CD4-positive, alpha-beta T cell (primary cell): Measurements from ENCODE around the gene TMEM107. TPM values are rescaled to one million over a fixed set of nuclear protein-coding genes. Genes with fewer than 3 reads are reported as not detected.
A peak's percentile ranks its signal among the peaks of the same experiment; 100 is the strongest.

ENCODE experiments used
- ATAC-seq: fragments of 200-7000 bp; cut with Tn5 transposase; one replicate; pipeline ENCODE4 v1.10.0; 2022; ENCODE audit warnings: mild to moderate bottlenecking; ENCODE audit not compliant: poor library complexity
- CTCF ChIA-PET: fragments of 350-600 bp; sonication (Branson Sonifier 250); formaldehyde crosslinking; loops from one replicate; lab custom pipeline; 2021; ENCODE audit warnings: antibody characterized with exemption, inconsistent platforms; lab: Charles Lee
- POLR2A ChIA-PET: fragments of 350-600 bp; sonication (Branson Sonifier 250); formaldehyde crosslinking; loops from one replicate; lab custom pipeline; 2021; ENCODE audit warnings: antibody characterized with exemption, inconsistent platforms; lab: Charles Lee
- DNase-seq, 14 experiments: peaks; one replicate each; pipeline ENCODE4 v3.0.0-alpha.2; 2013 to 2020; ENCODE audit warnings: mixed read lengths in 2 of 14
- H3K27ac ChIP-seq, 2 donors: one replicate each; pipeline versions ENCODE4 v1.5.1 to v1.7.0; 2013; ENCODE audit warnings: low read length in 2 of 2, low read depth in 1 of 2, mild to moderate bottlenecking in 1 of 2
- H3K27me3 ChIP-seq, 2 experiments: 1 replicate in 1 of 2; 2 replicates in 1 of 2; pipeline versions ENCODE4 v1.6.1 to v1.7.0; 2013; ENCODE audit warnings: low read length in 2 of 2, control low read depth in 1 of 2, mild to moderate bottlenecking in 1 of 2, moderate library complexity in 1 of 2; ENCODE audit not compliant: insufficient read depth in 2 of 2, control insufficient read depth in 1 of 2
- H3K36me3 ChIP-seq: one replicate; pipeline ENCODE4 v1.6.1; 2013; ENCODE audit warnings: low read length, control low read depth; ENCODE audit not compliant: insufficient read depth
- H3K4me1 ChIP-seq: one replicate; pipeline ENCODE4 v1.6.1; 2013; ENCODE audit warnings: low read length, control low read depth; ENCODE audit not compliant: insufficient read depth
- H3K4me3 ChIP-seq: one replicate; pipeline ENCODE4 v1.5.1; 2013; ENCODE audit warnings: mild to moderate bottlenecking, low read length, moderate library complexity
- H3K9me3 ChIP-seq, 2 experiments: 1 replicate in 1 of 2; 2 replicates in 1 of 2; pipeline versions ENCODE4 v1.6.1 to v1.7.0; 2013; ENCODE audit warnings: low read length in 2 of 2, mild to moderate bottlenecking in 2 of 2, control low read depth in 1 of 2, moderate library complexity in 1 of 2; ENCODE audit not compliant: control insufficient read depth in 1 of 2, insufficient read depth in 1 of 2
- H3K27ac Mint-ChIP-seq: one replicate; pipeline ENCODE4 v1.8.0; 2020; ENCODE audit warnings: mixed read lengths
- H3K27me3 Mint-ChIP-seq: one replicate; pipeline ENCODE4 v1.8.0; 2021; ENCODE audit warnings: mixed read lengths
- H3K36me3 Mint-ChIP-seq: one replicate; pipeline ENCODE4 v1.8.0; 2021; ENCODE audit warnings: low read depth, mixed read lengths
- H3K4me1 Mint-ChIP-seq: one replicate; pipeline ENCODE4 v1.8.0; 2021; ENCODE audit warnings: low read depth, mixed read lengths
- H3K4me3 Mint-ChIP-seq: one replicate; pipeline ENCODE4 v1.8.0; 2020; ENCODE audit warnings: mild to moderate bottlenecking, mixed read lengths
- H3K9me3 Mint-ChIP-seq: one replicate; pipeline ENCODE4 v1.8.0; 2020; ENCODE audit warnings: mixed read lengths
- CTCF ChIP-seq: fragments of 200-600 bp; IDR thresholded peaks from one replicate; pipeline ENCODE4 v1.8.0; 2022; ENCODE audit warnings: antibody characterized with exemption, mild to moderate bottlenecking
- intact Hi-C, 2 experiments: fragments of 100-400 bp; cut with DNase I in 1 of 2; cut with micrococcal nuclease in 1 of 2; formaldehyde crosslinking; loops; one replicate each; pipeline versions ENCODE4 v1.15.1 to v1.9.0; 2023 to 2025; cut with DNase I, micrococcal nuclease
- total RNA-seq, 174 experiments: library from RNA in 2 of 174; stranded (reverse) in 2 of 174; gene quantifications; one replicate each; pipeline ENCODE4 v1.2.3 and lab custom pipeline; 2021 to 2026

TMEM107 gene
- total RNA-seq, 2 experiments from 2014 or later: 12.2 to 12.9 TPM

- TF ChIP-seq CTCF: no peak
- no peaks in the 10 kb centered on the region for H3K36me3 Mint-ChIP-seq
- DNase-seq (peak; percentile 84 to 97 (median 90)), ATAC-seq (peak; percentile 100)
- intact Hi-C loops: loop anchor here (1.0 to 5.0 kb wide), 2 partner anchors 12 to 37 kb away; partner anchors contain the start of genes CTC1 (in 2 of the 2) and PFAS (in 2 of the 2)
- peak within 1 kb of the TSS; percentile 40 to 50 for H3K27ac ChIP-seq
- H3K4me3 Mint-ChIP-seq: peak within 1 kb of the TSS; percentile 90
- peaks cover 19% of the 10 kb centered on the region for H3K4me1 Mint-ChIP-seq
- H3K27me3 ChIP-seq: no peaks in the 10 kb centered on the region
- POLR2A ChIA-PET: interaction anchor here (0.6 to 8.7 kb wide), 16 partner anchors 9 to 91 kb away, joined by 3 to 109 read pairs (median 8); partner anchors contain the start of genes BORCS6, CTC1 and PFAS
- H3K36me3 ChIP-seq: no peaks in the 10 kb centered on the region
- H3K9me3 Mint-ChIP-seq: no peaks in the 10 kb centered on the region
- CTCF ChIA-PET: interaction anchor here (0.6 to 1.8 kb wide), 8 partner anchors 11 to 693 kb away, joined by 3 to 6 read pairs (median 4); partner anchors contain the start of gene CTC1
- H3K9me3 ChIP-seq: no peaks in the 10 kb centered on the region
- H3K27ac Mint-ChIP-seq: peak within 1 kb of the TSS; percentile 27
- peaks cover 16% of the 10 kb centered on the region for H3K4me1 ChIP-seq
- no peaks in the 10 kb centered on the region for H3K27me3 Mint-ChIP-seq
- H3K4me3 ChIP-seq: peak within 1 kb of the TSS; percentile 76
Measured at GRCh38 chr17:8209907-8210760, 34.0 kb upstream of the TMEM107 start, which contains the start of gene AURKB. TSS of gene AURKB (minus strand) at chr17:8210575. CDS start at chr17:8210224, 351 bp downstream.

- Mint-ChIP-seq H3K9me3 (no peaks in the 10 kb centered on the region), H3K36me3 (no peaks in the 10 kb centered on the region), H3K4me3 (no peak overlapping the region), H3K27ac (no peak overlapping the region), H3K27me3 (no peaks in the 10 kb centered on the region), H3K4me1 (peaks cover 17% of the 10 kb centered on the region)
- DNase-seq (no peak), ATAC-seq (no peak)
- intact Hi-C loops: no loop called here
- Histone ChIP-seq H3K27me3 (no peaks in the 10 kb centered on the region), H3K9me3 (no peaks in the 10 kb centered on the region), H3K4me1 (peaks cover 16% of the 10 kb centered on the region), H3K27ac (no peak overlapping the region), H3K36me3 (no peaks in the 10 kb centered on the region), H3K4me3 (no peak overlapping the region)
- no peak for TF ChIP-seq CTCF
- CTCF ChIA-PET: no interaction called here
- POLR2A ChIA-PET: interaction anchor here (1.3 to 8.7 kb wide), 2 partner anchors 16 to 41 kb away, joined by 5 to 109 read pairs; partner anchors contain the start of gene CTC1
Measured at GRCh38 chr17:8206536-8206935, 30.4 kb upstream of the TMEM107 start.

- ChIA-PET CTCF (interaction anchor here (0.5 kb wide), 1 partner anchor 20 kb away, joined by 3 read pairs; no protein-coding TSS in a partner anchor), POLR2A (interaction anchor here (8.7 kb wide), 1 partner anchor 17 kb away, joined by 109 read pairs; no protein-coding TSS in a partner anchor)
- Mint-ChIP-seq H3K9me3 (no peaks in the 10 kb centered on the region), H3K4me3 (no peak overlapping the region), H3K36me3 (no peaks in the 10 kb centered on the region), H3K4me1 (peaks cover 7% of the 10 kb centered on the region), H3K27me3 (no peaks in the 10 kb centered on the region), H3K27ac (no peak overlapping the region)
- Histone ChIP-seq H3K27ac (no peak overlapping the region), H3K9me3 (no peaks in the 10 kb centered on the region), H3K36me3 (no peaks in the 10 kb centered on the region), H3K27me3 (no peaks in the 10 kb centered on the region), H3K4me3 (no peak overlapping the region), H3K4me1 (peaks cover 8% of the 10 kb centered on the region)
- DNase-seq (no peak), ATAC-seq (no peak)
- intact Hi-C loops: no loop called here
- TF ChIP-seq CTCF: no peak
Measured at GRCh38 chr17:8204761-8205555, 28.8 kb upstream of the TMEM107 start.
